CD4-positive, alpha-beta T cell treated with Interleukin-10 for 1 hour (primary cell): ENCODE measurements around the gene FGF19.
"Not testable (repeated sequence)": the region's sequence is repeated elsewhere in the genome, so short reads cannot be mapped to it uniquely, and the experiment has no call there.

Experiments
- DNase-seq: peaks from one replicate; pipeline ENCODE4 v3.0.0-alpha.2; 2020

FGF19 gene

DNA sequence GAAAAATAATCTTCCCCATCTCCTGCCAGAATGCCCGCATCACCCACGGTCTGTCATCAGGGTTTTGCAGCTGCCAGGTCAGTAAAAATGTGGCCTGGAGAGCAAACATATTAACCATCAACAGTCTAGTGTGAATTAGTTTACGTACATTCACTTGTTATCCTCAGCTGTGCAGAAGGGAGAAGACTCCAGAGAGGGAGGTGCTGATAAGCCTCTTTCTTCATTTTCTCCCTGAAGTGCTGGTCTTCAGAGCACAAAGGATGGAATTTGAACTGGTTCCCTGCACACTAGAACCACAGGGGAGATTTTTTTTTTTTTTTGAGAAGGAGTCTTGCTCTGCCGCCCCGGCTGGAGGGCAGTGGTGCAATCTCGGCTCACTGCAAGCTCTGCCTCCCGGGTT lies 8.2 kb downstream of the FGF19 start:
- DNase-seq = no peak

DNA sequence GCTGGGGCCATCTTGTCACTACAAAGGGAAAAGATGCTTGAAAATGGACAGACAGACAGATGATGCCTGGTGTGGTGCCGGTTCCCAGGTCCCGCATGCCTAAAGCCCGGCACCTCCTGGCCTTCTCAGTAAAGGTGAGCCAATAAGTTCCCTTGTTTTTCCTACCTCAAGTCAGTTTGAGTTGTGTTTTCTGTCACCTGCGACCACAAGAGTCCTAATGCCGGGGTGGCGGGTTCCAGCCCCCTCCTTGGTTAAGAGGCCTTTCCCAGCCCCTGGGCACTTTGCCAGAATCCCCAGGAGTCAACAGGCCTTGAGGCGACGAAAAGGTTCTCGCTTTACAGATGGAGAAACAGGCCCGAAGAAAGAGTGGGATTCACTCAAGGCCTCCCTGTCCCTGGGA lies 9.0 kb downstream of the FGF19 start:
- no peak for DNase-seq

DNA sequence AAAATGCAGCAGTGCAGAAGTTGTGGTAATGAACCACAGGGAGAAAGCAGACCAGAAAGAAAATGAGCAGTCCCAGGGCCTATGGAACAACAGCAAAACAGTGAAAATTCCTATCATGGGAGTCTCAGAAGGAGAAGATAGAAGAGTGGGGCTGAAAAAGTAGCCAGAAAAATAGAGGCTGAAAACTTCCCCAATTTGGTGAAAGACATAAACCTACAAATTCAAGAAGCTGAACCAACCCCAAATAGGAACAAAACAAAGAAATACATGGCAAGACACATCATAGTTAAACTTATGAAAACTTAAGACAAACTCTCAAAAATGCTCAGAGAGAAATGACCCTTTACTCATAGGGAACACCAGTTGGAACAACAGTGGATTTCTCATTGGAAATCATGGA lies 11.4 kb downstream of the FGF19 start:
- no peak for DNase-seq

DNA sequence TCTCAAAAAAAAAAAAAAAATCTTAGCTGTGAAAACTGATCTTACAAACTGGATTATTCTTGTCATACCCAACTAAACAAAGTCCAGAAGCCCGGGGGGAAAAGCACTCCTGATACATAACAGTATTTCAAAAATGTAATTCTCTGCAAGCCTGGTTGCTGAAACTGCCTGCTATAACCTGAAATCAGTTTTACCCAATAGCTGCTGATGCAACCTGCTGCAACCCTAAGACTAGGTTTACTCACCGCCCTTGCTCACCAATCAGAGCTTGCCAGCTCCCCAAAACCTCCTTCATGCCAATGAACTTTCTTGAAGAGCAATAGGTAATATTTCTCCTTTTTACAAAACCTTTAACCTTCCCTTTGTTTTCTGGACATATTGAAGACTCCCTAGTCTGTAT lies 12.4 kb downstream of the FGF19 start:
- DNase-seq = no peak

DNA sequence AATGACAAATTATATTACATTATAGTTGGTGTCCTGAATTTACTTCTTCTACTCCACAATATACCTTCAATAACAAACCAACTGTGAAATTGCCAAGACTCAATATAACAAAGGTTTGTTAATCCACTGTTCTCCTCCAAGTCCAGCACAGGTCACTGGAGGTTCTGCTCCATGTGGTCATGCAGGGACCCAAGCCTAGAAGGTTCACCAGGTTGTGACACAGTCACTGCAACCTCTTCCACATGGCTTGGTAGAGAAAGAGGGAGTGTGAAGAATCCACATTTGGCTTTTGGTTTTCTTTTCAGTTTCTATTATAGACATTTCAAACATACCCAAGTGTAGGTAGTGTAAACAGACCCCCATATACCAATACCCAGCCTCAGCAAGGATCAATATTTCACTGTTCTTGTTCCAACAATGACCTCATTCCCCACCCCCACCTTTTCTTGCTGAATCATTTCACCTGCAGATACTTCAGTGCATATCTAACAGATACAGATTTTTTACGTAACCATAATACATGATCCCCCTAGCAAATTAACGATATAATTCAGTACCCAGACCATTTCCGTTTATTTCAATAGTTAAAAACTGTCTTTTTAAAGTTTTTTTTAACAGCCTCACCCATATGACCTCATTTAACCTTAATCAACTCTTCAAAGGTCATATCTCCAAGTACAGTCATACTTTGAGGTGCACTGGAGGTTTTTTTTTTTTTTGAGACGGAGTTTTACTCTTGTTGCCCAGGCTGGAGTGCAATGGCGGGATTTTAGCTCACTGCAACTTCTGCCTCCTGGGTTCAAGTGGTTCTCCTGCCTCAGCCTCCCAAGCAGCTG lies 14.1 kb downstream of the FGF19 start:
- DNase-seq = no peak

DNA sequence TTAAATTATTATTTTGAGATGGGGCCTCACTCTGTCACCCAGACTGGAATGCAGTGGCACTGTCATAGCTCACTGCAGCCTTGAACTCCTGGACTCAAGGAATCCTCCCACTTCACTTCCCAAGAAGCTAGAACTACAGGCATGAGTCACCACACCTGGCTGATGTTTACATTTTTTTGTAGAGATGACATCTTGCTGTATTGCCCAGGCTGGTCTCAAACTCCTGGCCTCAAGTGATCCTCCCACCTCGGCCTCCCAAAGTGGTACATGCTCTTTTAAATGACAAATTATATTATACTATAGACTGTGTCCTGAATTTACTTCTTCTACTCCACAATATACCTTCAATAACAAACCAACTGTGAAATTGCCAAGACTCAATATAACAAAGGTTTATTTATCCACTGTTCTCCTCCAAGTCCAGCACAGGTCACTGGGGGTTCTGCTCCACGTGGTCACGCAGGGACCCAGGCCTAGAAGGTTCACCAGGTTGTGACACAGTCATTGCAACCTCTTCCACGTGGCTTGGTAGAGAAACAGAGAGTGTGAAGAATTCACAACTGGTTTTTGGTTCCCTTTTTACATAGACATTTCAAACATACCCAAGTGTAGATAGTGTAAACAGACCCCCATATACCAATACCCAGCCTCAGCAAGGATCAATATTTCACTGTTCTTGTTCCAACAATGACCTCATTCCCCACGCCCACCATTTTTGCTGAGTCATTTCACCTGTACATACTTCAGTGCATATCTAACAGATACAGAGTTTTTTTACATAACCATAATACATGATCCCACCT lies 15.7 kb downstream of the FGF19 start:
- DNase-seq = not testable (repeated sequence)

DNA sequence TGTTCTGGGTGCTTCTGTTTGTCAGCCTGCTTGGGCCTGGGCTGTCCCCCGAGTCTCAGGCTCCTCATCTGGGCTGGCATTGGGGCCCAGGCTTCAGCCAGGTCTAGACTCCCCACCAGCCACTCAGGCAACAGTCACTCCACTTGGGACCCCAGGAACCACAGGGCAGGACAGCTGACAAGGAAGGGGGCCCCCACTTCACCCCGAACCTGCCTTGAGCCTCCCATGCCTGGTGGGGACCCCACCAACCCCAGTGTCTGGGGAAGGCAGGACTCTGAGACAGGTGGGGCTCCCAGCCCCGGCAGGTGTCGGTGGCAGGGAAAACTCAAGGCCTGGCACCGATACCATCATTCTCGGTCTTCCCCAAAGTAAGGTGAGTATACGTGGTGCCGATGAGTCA lies 17.0 kb downstream of the FGF19 start:
- no peak for DNase-seq

DNA sequence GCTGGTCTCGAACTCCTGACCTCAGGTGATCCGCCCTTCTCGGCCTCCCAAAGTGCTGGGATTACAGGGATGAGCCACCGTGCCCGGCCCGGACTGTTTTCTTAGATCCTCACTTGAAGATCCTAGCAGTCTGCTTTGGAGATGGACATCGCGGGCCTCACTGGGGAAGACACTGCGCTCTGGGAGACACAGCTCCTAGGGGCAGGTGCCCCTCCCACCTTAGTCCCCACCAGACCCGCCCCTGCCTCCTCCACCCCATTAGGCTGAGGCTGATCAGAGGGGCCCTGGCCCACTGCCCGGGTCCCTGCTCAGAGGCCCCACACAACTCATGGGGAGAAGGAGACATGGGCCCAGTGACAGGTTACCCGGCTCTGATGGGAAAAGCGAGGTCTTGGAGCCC lies 17.4 kb downstream of the FGF19 start:
- no peak for DNase-seq

DNA sequence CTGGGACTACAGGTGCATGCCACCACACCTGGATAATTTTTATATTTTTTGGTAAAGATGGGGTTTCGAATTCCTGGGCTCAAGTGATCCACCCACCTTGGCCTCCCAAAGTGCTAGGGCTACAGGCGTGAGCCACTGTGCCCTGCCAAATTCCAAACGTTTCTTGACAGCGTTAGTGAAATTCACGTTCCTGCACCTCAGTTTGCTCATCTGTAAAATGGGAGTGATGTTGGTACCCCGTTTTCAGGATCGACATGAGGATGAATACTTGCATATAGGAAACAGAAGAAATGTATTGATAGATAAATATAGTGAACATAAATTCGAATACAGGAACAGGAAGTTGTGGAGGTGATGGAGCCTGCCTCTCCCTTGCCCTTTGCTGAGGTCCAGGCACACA lies 18.5 kb downstream of the FGF19 start:
- DNase-seq = no peak

DNA sequence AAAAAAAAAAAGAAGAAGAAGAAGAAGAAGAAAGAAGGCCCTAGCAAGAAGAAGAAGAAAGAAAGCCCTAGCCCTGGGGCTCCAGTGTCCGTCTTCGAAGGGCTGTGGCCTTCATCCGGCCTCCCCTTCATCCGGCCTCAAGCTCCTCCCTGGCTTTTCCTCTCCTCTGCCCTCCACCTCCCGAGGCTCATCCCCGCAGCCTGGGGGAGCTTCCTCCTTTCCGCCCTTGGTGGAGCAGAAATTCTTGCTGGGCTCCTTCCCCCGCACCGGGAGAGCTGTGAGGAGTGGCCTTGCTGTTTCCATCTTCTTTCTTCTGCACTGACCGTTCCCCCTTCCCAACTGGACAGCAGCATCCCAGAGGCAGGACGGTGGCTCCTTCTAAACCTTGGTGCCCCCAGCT lies 19.2 kb downstream of the FGF19 start:
- DNase-seq = no peak

DNA sequence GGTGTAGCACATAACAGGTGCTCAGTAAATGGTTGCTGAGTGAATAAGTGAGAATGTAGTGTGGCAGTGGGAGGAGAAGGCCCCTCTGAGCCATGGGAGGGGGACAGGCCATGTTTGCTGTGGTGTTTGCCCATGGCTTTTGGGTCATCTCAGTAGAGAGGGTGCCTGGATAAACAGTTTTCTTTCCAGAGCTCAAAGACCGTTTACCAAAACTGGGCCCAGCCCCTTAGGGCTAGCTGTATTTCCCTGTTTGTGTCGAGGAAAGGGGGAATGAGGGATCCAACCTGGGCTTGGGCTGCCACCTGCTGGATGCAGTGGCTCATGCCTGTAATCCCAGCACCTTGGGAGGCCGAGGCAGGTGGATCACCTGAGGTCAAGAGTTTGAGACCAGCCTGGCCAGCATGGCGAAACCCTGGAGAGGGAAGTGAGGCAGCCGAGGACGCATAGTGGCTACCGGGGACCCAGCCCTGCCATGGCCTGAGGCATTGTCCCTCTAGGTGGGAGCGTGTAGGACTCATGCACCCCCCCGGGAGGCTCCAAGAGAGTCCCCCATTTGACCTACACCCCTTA lies 20.0 kb downstream of the FGF19 start:
- DNase-seq = no peak

DNA sequence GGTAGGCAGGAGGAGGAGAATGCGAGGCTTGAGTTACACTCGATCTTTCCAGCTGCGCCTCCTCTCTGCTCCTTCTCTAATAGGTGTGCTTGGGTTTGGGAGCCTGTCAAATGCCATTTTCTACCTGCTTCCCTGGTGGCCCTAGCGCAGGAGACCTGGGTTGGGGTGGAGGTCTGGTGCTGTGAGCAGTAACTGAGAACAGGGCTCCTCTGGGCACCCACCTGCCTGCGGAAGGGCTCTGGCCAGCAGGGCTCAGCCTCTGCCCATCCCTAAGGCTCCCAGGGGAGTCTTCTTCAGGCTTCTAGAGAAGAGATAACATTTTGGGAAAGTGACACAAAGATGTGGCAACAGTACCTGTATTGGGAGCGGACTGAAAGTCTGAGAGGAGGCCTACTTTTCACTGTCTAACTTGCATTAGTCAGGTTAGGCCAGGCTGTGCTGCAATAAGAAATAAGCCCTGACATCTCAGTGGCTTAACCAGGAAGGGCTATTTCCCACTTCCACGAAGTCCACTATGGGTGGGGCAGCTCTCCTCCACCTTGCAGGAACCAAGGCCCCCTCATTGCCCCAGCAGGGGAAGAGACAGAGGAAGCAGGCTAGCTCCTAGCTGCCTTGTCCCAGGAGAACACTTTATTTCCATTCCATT lies 21.0 kb downstream of the FGF19 start:
- DNase-seq = no peak

DNA sequence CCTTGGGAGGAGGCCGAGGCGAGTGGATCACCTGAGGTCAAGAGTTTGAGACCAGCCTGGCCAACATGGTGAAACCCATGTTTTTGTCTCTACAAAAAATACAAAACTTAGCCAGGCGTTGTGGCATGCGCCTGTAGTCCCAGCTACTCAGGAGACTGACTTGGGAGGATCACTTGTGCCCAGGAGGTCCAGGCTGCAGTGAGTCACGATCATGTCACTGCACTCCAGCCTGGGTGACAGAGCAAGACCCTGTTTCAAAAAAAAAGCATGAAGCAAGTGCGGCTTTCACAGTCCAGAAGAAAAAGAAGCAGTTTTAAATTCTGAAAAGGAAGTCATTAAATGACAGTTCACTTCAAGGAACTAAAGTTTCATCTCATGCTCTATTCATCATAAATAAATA lies 21.6 kb downstream of the FGF19 start:
- DNase-seq = no peak

DNA sequence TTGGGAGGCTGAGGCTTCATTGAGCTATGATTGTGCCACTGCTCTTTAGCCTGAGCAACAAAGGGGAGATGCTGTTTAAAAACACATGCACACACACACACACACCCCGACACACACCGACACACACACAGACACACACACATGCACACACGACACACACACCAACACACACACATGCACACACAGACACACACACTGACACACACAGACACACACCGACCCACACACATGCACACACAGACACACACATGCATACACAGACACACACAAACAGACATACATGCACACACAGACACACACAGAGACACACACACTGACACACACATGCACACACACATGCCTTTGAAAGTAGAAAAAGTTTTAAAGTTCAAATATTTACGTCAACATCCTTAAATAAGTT lies 23.1 kb downstream of the FGF19 start:
- no peak for DNase-seq

DNA sequence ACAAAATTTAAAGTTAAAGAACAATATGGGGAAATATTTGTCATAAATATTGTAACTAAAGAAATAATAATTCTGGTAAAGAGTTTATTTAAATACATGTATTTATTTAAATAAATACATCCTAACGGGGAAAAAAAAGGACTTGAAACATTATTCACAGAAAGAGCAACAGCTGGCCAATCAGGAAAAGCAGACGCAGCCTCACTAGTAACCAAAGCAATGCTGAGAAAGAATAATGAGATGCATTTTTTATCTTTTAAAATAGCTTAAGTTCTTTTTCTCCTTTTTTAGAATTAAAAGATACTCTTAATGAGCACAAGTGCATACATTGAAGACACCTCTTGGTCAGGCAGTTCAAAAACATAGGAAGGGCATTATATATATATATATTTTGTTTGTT lies 26.1 kb downstream of the FGF19 start:
- no peak for DNase-seq

DNA sequence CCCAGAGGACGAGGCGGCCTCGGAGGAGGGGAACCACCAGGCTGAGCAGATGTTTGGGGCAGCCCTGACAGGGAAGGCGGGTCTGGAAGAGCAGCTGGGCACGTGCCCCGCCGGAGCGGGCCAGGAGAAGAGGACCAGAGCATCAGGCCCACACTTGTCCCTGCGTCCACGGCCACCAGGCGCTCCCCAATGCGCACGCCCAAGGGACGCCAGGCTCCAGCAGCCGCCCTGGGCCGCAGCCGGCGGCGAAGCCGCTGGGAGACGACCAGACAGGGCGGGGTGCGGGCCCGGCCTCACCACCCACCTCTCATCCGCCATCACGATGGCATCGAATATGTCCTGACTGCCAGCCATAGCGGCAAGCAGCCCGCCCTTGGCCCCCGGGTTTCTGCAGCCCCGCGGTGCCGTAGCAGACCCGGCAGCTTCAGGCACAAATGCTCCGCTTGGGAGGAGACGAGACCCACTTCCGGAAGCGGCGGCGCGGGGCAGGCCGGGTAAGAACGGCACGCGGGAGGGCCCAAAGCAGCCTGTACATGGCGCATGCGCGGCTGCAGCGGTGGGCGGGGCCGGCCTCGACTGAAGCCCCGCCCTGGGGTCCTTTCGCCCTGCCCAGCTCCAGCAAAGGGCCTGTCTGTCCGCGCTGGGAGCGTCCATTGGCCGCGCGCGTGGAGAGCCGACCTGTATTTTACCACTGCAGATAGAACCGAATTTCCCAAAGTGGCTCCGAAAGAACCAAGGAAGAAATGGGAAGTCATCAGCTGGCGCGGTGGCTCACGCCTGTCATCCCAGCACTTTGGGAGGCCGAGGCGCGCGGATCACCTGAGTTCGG lies 28.7 kb downstream of the FGF19 start, which contains the start of gene LTO1:
LTO1 (minus strand) TSS at position 468 of the 829 bp plus-strand sequence; CDS start at position 354, 114 bp downstream.
- DNase-seq = peak; percentile 94

DNA sequence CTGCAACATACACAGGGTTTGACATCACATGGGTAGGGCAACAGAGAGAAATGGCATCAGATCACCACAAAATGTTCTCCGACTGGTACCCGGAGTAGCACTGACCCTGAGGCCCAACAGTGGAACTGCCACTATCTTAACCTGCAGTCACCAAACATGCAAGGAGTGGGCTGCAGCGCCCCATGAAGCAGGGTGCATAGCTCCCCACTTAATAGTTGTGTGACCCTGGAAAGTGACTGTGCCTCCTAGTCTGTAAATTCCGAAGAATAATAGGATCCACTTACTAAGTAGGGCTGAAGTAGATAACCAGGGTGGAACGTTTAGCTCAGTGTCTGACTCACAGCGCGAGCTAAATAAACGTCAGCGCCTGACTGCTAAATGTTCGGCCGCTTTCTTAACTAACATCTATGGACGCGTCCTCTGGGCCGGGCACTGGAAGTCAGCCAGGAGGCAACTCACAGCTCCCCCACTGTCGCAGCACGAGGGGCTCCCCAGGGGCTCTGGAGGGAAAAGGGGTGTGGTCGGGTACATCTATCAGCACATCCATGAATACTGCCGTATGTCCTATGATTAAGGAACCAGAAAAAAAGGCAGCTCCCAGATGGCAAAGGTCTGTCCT lies 29.4 kb downstream of the FGF19 start:
- DNase-seq = peak; percentile 11

DNA sequence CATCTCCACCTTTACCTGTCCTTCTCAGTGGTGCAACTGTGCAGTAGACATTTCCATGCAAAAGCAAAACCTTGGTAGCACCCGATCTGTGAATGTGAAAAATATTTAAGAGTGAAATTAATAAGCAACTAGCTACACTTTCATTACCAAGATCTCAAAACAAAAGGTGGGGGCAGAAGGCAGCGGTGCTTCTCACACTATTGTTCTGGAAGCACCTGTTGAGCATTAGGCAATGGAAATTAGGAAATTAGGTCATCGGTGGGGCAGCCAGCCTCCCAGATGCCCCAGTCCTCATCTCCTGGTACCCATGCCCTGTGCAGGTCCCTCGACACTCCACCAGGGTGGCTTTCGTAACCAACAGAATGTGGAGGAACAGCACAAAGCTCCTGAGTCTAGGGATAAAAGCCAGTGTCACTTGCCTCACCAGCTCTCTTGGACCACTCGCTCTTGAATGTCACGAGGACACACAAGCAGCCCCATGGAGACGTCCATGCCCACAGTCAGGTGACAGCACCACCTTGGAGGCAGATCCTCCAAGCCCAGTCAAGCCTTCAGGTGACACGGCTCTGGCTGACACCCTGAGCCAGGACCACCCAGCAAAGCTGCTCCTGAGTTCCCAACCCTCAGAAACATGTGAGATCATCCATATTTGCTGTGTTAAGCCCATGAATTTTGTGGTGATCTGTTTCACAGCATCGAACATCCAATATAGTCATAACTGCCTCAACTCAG lies 31.9 kb downstream of the FGF19 start:
- no peak for DNase-seq

DNA sequence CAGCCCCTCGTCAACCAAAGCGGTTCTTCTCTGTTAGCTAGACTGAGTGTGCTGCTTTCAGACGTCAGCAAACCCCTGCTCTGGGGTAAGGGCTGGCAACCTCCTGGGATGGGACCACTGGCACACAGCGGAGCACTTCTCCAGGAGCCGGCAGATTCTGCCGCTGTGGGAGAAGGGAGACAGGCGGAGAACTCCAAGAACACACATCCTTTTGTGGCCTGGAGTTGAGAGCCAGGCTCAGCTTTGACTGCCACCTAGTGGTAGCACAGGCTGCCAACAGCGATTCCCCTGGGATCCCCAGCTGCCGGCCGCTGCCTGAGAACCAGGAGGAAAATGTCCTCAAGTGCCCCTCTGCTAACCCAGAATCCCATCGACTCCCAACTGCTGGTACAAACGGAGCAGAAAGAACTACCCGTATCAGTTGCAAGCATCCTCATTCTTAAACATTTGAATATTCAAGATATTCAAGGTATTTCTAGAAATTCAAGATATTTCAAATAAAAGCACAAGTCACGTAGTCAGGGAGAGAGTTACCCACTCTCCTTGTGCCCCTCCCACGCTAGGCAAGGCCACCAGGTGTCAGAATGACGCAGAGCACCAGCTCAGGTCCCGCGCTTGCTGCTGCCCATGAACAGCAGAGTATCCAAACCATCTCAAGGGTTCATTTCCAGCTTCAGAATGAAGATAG lies 33.5 kb downstream of the FGF19 start:
- peak; percentile 58 for DNase-seq

DNA sequence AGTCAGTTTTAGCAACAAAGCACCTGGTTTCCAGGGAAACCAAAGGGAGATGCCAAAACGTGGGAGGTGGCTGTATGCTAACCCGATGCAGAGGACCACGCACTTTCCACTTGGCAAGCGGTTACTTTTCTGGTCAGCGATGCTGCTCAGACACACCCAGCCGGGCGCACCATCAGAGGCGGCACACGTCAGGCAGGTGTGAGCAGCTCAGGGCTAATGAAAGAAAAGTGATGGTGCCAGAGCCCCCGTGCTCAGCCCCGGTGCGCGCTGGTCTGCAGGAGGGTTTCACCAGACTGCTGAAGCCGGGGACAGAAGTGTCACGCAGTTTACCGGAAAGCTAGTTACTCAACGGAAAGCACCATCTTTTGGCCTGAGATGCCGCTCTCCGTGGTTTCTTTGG lies 34.3 kb downstream of the FGF19 start:
- no peak for DNase-seq
